ENCODE measurements around the gene PTS.

PTS gene

DNA sequence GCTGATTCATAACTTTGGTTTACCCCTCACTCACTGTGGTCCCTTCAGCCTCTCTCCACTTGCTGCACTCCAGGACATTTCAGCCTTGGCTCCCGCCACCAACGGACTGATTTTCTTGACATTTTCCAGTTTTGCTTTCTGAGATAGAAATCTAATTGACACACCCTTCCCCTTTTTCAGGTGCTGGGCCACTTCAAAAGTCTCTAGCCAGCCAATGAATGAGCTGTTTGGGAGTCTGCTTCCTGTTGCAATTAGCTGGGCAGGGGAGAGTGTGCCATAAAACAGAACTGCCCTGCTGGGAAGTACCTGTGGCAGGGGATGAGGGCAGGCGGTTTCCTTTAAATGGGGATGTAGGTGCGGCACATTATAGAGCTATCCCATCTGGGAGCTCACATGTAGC lies 55.5 kb downstream of the PTS start:
- H3K9me3 ChIP-seq (ENCODE audit: control insufficient read depth, insufficient read depth, low read length) = no peaks in the 10 kb centered on the region
- no peaks in the 10 kb centered on the region for H3K27me3 ChIP-seq (ENCODE audit: control insufficient read depth, insufficient read depth, low read length)
- no peaks in the 10 kb centered on the region for H3K4me1 ChIP-seq (ENCODE audit: control insufficient read depth, insufficient read depth, low read length)
- no peak overlapping the region for H3K4me3 ChIP-seq (ENCODE audit: low read depth, low read length)
- no peak overlapping the region for H3K9ac ChIP-seq (ENCODE audit: low read depth, low read length)
- no peaks in the 10 kb centered on the region for H3K36me3 ChIP-seq (ENCODE audit: control insufficient read depth, insufficient read depth, low read length)

Data from iPS-15b (cell line).